Spleen (tissue), 11 donors: ENCODE measurements around the gene ITIH4. TPM values are rescaled to one million over a fixed set of nuclear protein-coding genes. Genes with fewer than 3 reads are reported as not detected.

Source experiments
- DNase-seq: peaks from one replicate; pipeline ENCODE4 v3.0.0-alpha.2; 2020
- H3K27ac ChIP-seq, 8 donors: fragments of 200-600 bp; sonication (generic) in 7 of 8; 1 replicate in 4 of 8; 2 replicates in 4 of 8; pipeline versions ENCODE4 v1.5.0 to v1.8.0; 2016 to 2021; ENCODE audit warnings: inconsistent platforms in 4 of 8, mild to moderate bottlenecking in 4 of 8, moderate library complexity in 1 of 8
- H3K27me3 ChIP-seq, 7 donors: fragments of 200-600 bp; sonication (generic) in 6 of 7; replicated peaks in 1 of 7; 1 replicate in 4 of 7; 2 replicates in 3 of 7; pipeline versions ENCODE4 v1.5.0 to v1.8.0; 2016 to 2021; ENCODE audit warnings: inconsistent platforms in 3 of 7, mild to moderate bottlenecking in 1 of 7
- H3K36me3 ChIP-seq, 6 donors: fragments of 200-600 bp; sonication (generic) in 5 of 6; 1 replicate in 4 of 6; 2 replicates in 2 of 6; pipeline versions ENCODE4 v1.5.0 to v1.8.0; 2016 to 2021; ENCODE audit warnings: inconsistent platforms in 2 of 6
- H3K4me1 ChIP-seq, 6 donors: fragments of 200-600 bp; sonication (generic) in 5 of 6; 1 replicate in 3 of 6; 2 replicates in 3 of 6; pipeline versions ENCODE4 v1.5.0 to v1.8.0; 2016 to 2021; ENCODE audit warnings: inconsistent platforms in 3 of 6
- H3K4me3 ChIP-seq, 8 donors: fragments of 200-600 bp; sonication (generic) in 7 of 8; 1 replicate in 4 of 8; 2 replicates in 4 of 8; pipeline versions ENCODE4 v1.5.0 to v1.8.0; 2016 to 2021; ENCODE audit warnings: inconsistent platforms in 4 of 8, mild to moderate bottlenecking in 4 of 8, moderate library complexity in 2 of 8
- H3K9me3 ChIP-seq, 8 donors: fragments of 200-600 bp; sonication (generic) in 7 of 8; 1 replicate in 4 of 8; 2 replicates in 4 of 8; pipeline versions ENCODE4 v1.5.0 to v1.8.0; 2016 to 2021; ENCODE audit warnings: inconsistent platforms in 4 of 8
- CTCF ChIP-seq, 11 experiments: fragments of 200-600 bp in 7 of 11; fragments of 450-650 bp in 4 of 11; sonication (generic) in 4 of 11; IDR thresholded peaks in 8 of 11; conservative IDR thresholded peaks in 3 of 11; 1 replicate in 7 of 11; 2 replicates in 4 of 11; pipeline versions ENCODE4 v1.4.0 to v1.8.0; 2016 to 2021; ENCODE audit warnings: antibody characterized with exemption in 11 of 11, inconsistent platforms in 4 of 11, mild to moderate bottlenecking in 1 of 11
- POLR2A ChIP-seq, 3 donors: fragments of 450-650 bp; IDR thresholded peaks; one replicate each; pipeline ENCODE4 v1.5.1; 2017; ENCODE audit warnings: antibody characterized with exemption in 3 of 3, mild to moderate bottlenecking in 1 of 3
- POLR2AphosphoS5 ChIP-seq, 3 donors: sonication (generic); formaldehyde crosslinking; IDR thresholded peaks; one replicate each; pipeline ENCODE4 v1.5.1; 2017; ENCODE audit warnings: antibody characterized with exemption in 3 of 3
- WGBS, 5 donors: extraction: QIAGEN DNeasy Blood & Tissue Kit in 3 of 5; methylation state at CpG; one replicate each; pipeline versions ENCODE4 v1.1.5 to v1.1.7; 2013 to 2018; 5-methylcytosine and 5-hydroxymethylcytosine counted together
- intact Hi-C: fragments of 100-400 bp; cut with DNase I; formaldehyde crosslinking; loops from one replicate; pipeline ENCODE4 v1.15.0; 2023; ENCODE audit warnings: low total_unique reads
- microRNA-seq, 3 donors: library from miRNA; unstranded; fragments of <30 nt; microRNA quantifications; one replicate each; pipeline versions ENCODE4 to v1.1.0, GENCODE V29; 2019 to 2020
- polyA plus RNA-seq, 3 donors: library from polyadenylated mRNA; stranded (reverse); fragments of 200-250 nt; gene quantifications; one replicate each; pipeline ENCODE4 v1.2.1, GENCODE V29; 2013
- small RNA-seq, 4 donors: library from RNA; depleted of rRNA; stranded (forward); fragments of <200 nt; gene quantifications; one replicate each; pipeline ENCODE3, GENCODE V24; 2016
- total RNA-seq, 7 donors: library from RNA; depleted of rRNA in 3 of 7; stranded (reverse); fragments of >200 nt in 3 of 7; fragmentation: NEBNext Ultra II Directional in 4 of 7; extraction: Animal tissue kit (Norgen Biotek cat#: 25700) in 4 of 7; gene quantifications; one replicate each; pipeline versions ENCODE4 v1.1.0 to v1.2.1, GENCODE V29; 2016 to 2021
- donor health status: healthy with polysubstance abuse.
- donor health status: DM: no; HTN: no; CAD: no; lungs with moderate emphysema.
- donor health status: DM: no; HTN: no; CAD: no.
- donor health status: Bipolar disorder and iron deficiency.
- donor health status: healthy.
- donor health status: DM: no; HTN: no; CAD: no.
- donor health status: DM: yes; HTN: yes; CAD: no.

Gene ITIH4
- total and polyA plus RNA-seq, 10 donors, result 9.9 to 54.2 (median 21.6) TPM

- H3K36me3 ChIP-seq, result peaks cover 0 to 37% (median 27%) of the 10 kb centered on the region in 6 donors
- no peaks in the 10 kb centered on the region for H3K9me3 ChIP-seq
- peak overlapping the region in 4 of 8 donors; percentile 80 to 88 (median 86) for H3K27ac ChIP-seq
- TF ChIP-seq POLR2AphosphoS5 (IDR thresholded peaks at IDR 0.05), result no peak
- TF ChIP-seq CTCF (IDR thresholded peaks at IDR 0.05 in 8 of 11, conservative IDR thresholded peaks at IDR 0.05 in 3 of 11), result no peak
- no peak for TF ChIP-seq POLR2A (IDR thresholded peaks at IDR 0.05)
- intact Hi-C loops, result no loop called here
- no peaks in the 10 kb centered on the region for H3K27me3 ChIP-seq
- WGBS, 5 donors, result 22 to 35% (median 28%) methylated on average over 13 of the region's 13 CpGs
- peaks cover 9 to 34% (median 22%) of the 10 kb centered on the region in 6 donors for H3K4me1 ChIP-seq
- H3K4me3 ChIP-seq, result peak overlapping the region; percentile 82 to 94 (median 91)
- no peak for DNase-seq
These were observed 60.6 kb downstream of the ITIH4 start for GRCh38 chr3:52769786-52770455.

- H3K9me3 ChIP-seq, result no peaks in the 10 kb centered on the region
- TF ChIP-seq POLR2AphosphoS5 (IDR thresholded peaks at IDR 0.05), result no peak
- TF ChIP-seq POLR2A (IDR thresholded peaks at IDR 0.05), result no peak
- no peak for TF ChIP-seq CTCF (IDR thresholded peaks at IDR 0.05 in 8 of 11, conservative IDR thresholded peaks at IDR 0.05 in 3 of 11)
- no peak overlapping the region for H3K4me3 ChIP-seq
- 84 to 95% (median 89%) methylated on average over 2 of the region's 2 CpGs for WGBS, 5 donors
- DNase-seq, result no peak
- peak overlapping the region in 4 of 8 donors; percentile 7 to 69 (median 50) for H3K27ac ChIP-seq
- H3K36me3 ChIP-seq, result peaks cover 2 to 100% (median 73%) of the 10 kb centered on the region in 6 donors
- intact Hi-C loops, result no loop called here
- H3K27me3 ChIP-seq, result no peaks in the 10 kb centered on the region
- peaks cover 0 to 5% (median 0%) of the 10 kb centered on the region in 6 donors for H3K4me1 ChIP-seq
These were observed 67.0 kb downstream of the ITIH4 start for GRCh38 chr3:52763466-52763865.

Small RNA genes lying within 50 kb of the gene (microRNA-seq; reads per million reads assigned to microRNA genes)
- gene MIR8064, result 0 to 0.36 (median 0) reads per million in 3 donors

Small RNA genes lying within 50 kb of the gene (small RNA-seq; reads per million reads assigned to genes)
- gene MIR8064 (0 reads per million in 4 donors), gene MUSTN1 (0 reads per million in 4 donors)

Other genes starting within 250 kb of the ITIH4 start
- gene PBRM1, start 144.8 kb downstream of the ITIH4 start, total RNA-seq, result 100 to 1,000 TPM in 3 of 7 donors, 10 to 100 TPM in 4; 60.0 to 125 (median 82.8) TPM
- gene PBRM1, start 144.8 kb downstream of the ITIH4 start, polyA plus RNA-seq, result 10 to 100 TPM in 1 of 3 donors, 1 to 10 TPM in 2; 5.7 to 10.6 (median 6.2) TPM
- gene GNL3, start 144.6 kb downstream of the ITIH4 start, total RNA-seq, result 10 to 100 TPM; 49.8 to 87.8 (median 67.3) TPM
- 10 to 100 TPM; 61.8 to 70.4 (median 68.0) TPM for gene GNL3, start 144.6 kb downstream of the ITIH4 start, polyA plus RNA-seq
- gene GLT8D1, start 124.9 kb downstream of the ITIH4 start, total RNA-seq, result 10 to 100 TPM; 23.5 to 53.9 (median 42.4) TPM
- 10 to 100 TPM; 21.8 to 26.3 (median 25.1) TPM for gene GLT8D1, start 124.9 kb downstream of the ITIH4 start, polyA plus RNA-seq
- gene SPCS1, start 124.6 kb downstream of the ITIH4 start, total RNA-seq, result 100 to 1,000 TPM in 3 of 7 donors, 10 to 100 TPM in 4; 56.5 to 154 (median 80.3) TPM
- 100 to 1,000 TPM in 2 of 3 donors, 10 to 100 TPM in 1; 92.4 to 125 (median 122) TPM for gene SPCS1, start 124.6 kb downstream of the ITIH4 start, polyA plus RNA-seq
- gene NEK4, start 59.7 kb downstream of the ITIH4 start, total RNA-seq, result 10 to 100 TPM; 17.4 to 28.0 (median 26.3) TPM
- gene NEK4, start 59.7 kb downstream of the ITIH4 start, polyA plus RNA-seq, result 1 to 10 TPM; 3.2 to 5.5 (median 4.9) TPM
- gene ITIH1, start 53.1 kb downstream of the ITIH4 start, total RNA-seq, result 1 to 10 TPM in 4 of 7 donors, under 1 TPM in 3; 0.65 to 4.0 (median 1.5) TPM
- gene ITIH1, start 53.1 kb downstream of the ITIH4 start, polyA plus RNA-seq, result 10 to 100 TPM in 1 of 3 donors, 1 to 10 TPM in 2; 4.4 to 11.4 (median 5.9) TPM
- gene ITIH3, start 35.9 kb downstream of the ITIH4 start, total RNA-seq, result 10 to 100 TPM in 6 of 7 donors, 1 to 10 TPM in 1; 8.0 to 53.7 (median 17.6) TPM
- 10 to 100 TPM; 12.4 to 44.4 (median 15.2) TPM for gene ITIH3, start 35.9 kb downstream of the ITIH4 start, polyA plus RNA-seq
- gene MUSTN1, start 4.3 kb upstream of the ITIH4 start, total RNA-seq, result 1 to 10 TPM in 5 of 7 donors, not detected in 2; 2.5 to 6.8 (median 3.4) TPM
- gene MUSTN1, start 4.3 kb upstream of the ITIH4 start, polyA plus RNA-seq, result 10 to 100 TPM; 10.0 to 17.8 (median 16.1) TPM
- gene STIMATE, start 66.9 kb upstream of the ITIH4 start, total RNA-seq, result 10 to 100 TPM; 20.3 to 65.6 (median 40.6) TPM
- 10 to 100 TPM in 1 of 3 donors, 1 to 10 TPM in 2; 4.0 to 12.8 (median 5.5) TPM for gene STIMATE, start 66.9 kb upstream of the ITIH4 start, polyA plus RNA-seq
- gene SFMBT1, start 215.4 kb upstream of the ITIH4 start, total RNA-seq, result 10 to 100 TPM in 6 of 7 donors, 1 to 10 TPM in 1; 9.0 to 24.9 (median 14.0) TPM
- 1 to 10 TPM; 3.0 to 3.5 (median 3.1) TPM for gene SFMBT1, start 215.4 kb upstream of the ITIH4 start, polyA plus RNA-seq